ENCODE measurements around the gene PRTN3.

- no peak for TF ChIP-seq POLR2A (IDR thresholded peaks at IDR 0.05; ENCODE audit: low read depth, low read length)
- no peak for TF ChIP-seq POLR2AphosphoS5 (IDR thresholded peaks at IDR 0.05; ENCODE audit: low read depth, low read length)
Measured at GRCh38 chr19:866769-867300, 26.0 kb downstream of the PRTN3 start.

All from GM12891 (cell line).